Uterus (tissue), 2 donors: ENCODE data around the gene GRPEL2.

Source experiments
- POLR2A ChIP-seq, 2 donors: fragments of 450-650 bp; IDR thresholded peaks; one replicate each; pipeline ENCODE4 v1.6.1; 2016; ENCODE audit warnings: antibody characterized with exemption in 2 of 2, mild to moderate bottlenecking in 1 of 2, moderate library complexity in 1 of 2
- TF ChIP-seq, protein P1 (sequence below), 4 experiments: fragments of 200-600 bp in 2 of 4; fragments of 450-650 bp in 2 of 4; sonication (generic) in 2 of 4; IDR thresholded peaks; one replicate each; pipeline ENCODE4 v1.5.1; 2016 to 2019; ENCODE audit warnings: antibody characterized with exemption in 4 of 4, mild to moderate bottlenecking in 2 of 4, moderate library complexity in 1 of 4

DNA sequence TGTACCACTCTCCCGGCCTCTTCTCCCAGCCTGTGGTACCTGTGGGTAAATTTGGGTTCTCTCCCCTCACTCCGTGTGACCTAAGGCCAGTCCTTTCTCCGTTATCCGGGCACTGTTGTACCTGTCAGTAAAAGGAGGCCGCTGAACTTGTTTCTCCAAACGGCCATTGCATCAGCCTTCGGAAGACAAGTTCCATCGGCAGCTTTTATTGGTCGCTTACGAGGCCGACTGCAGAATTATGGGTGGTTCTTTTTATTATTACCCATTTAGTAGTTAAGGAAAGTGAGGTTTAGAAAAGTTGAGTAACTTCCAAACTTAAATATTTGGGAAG lies 558 bp downstream of the GRPEL2 start:
- TF ChIP-seq, protein P1, sequence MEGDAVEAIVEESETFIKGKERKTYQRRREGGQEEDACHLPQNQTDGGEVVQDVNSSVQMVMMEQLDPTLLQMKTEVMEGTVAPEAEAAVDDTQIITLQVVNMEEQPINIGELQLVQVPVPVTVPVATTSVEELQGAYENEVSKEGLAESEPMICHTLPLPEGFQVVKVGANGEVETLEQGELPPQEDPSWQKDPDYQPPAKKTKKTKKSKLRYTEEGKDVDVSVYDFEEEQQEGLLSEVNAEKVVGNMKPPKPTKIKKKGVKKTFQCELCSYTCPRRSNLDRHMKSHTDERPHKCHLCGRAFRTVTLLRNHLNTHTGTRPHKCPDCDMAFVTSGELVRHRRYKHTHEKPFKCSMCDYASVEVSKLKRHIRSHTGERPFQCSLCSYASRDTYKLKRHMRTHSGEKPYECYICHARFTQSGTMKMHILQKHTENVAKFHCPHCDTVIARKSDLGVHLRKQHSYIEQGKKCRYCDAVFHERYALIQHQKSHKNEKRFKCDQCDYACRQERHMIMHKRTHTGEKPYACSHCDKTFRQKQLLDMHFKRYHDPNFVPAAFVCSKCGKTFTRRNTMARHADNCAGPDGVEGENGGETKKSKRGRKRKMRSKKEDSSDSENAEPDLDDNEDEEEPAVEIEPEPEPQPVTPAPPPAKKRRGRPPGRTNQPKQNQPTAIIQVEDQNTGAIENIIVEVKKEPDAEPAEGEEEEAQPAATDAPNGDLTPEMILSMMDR (IDR thresholded peaks at IDR 0.05) = no peak
- no peak for TF ChIP-seq POLR2A (IDR thresholded peaks at IDR 0.05)
